ENCODE measurements around the gene SREBF1.

DNA sequence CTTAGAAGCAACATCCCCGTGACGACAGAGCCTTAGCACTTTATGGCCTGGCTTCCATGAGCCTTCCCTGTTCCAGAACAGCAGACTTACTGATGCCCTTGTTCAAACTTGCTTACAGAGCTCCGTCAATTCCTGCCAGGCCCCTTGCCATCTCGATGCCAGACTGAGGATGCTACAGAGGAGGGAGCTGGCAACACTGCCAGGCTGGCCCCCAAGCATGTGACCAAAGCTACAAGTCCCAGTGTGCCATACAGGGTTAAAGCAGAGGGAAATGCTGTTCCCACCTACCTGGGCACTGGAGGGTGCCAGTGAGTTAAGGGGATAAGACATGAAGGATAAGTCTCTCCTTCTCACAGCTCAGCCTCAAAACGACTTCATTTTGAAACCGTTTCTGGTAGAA, 33.5 kb upstream of the SREBF1 start:
- TF ChIP-seq, protein P1, sequence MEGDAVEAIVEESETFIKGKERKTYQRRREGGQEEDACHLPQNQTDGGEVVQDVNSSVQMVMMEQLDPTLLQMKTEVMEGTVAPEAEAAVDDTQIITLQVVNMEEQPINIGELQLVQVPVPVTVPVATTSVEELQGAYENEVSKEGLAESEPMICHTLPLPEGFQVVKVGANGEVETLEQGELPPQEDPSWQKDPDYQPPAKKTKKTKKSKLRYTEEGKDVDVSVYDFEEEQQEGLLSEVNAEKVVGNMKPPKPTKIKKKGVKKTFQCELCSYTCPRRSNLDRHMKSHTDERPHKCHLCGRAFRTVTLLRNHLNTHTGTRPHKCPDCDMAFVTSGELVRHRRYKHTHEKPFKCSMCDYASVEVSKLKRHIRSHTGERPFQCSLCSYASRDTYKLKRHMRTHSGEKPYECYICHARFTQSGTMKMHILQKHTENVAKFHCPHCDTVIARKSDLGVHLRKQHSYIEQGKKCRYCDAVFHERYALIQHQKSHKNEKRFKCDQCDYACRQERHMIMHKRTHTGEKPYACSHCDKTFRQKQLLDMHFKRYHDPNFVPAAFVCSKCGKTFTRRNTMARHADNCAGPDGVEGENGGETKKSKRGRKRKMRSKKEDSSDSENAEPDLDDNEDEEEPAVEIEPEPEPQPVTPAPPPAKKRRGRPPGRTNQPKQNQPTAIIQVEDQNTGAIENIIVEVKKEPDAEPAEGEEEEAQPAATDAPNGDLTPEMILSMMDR (conservative IDR thresholded peaks at IDR 0.05 in 1 of 2, IDR thresholded peaks at IDR 0.05 in 1 of 2; ENCODE audit: extremely low read depth in 1 of 2, insufficient read depth in 1 of 2, low read depth in 1 of 2, low read length in 2 of 2) = peak in 1 of 2 donors; percentile 10
- no peak for TF ChIP-seq EZH2 (IDR thresholded peaks at IDR 0.05; ENCODE audit: borderline replicate concordance, low read length)

Measured in mammary epithelial cell (primary cell).